Neural progenitor cell (in vitro differentiated cells): ENCODE data around the gene PLD4.

Experiments used
- CTCF ChIP-seq: fragments of 200-600 bp; sonication (generic); IDR thresholded peaks from 2 replicates; pipeline ENCODE4 v1.5.1; 2017; ENCODE audit warnings: antibody characterized with exemption, mild to moderate bottlenecking
- EZH2 ChIP-seq: fragments of 200-600 bp; sonication (generic); IDR thresholded peaks from 2 replicates; pipeline ENCODE4 v1.6.1; 2017; ENCODE audit warnings: antibody characterized with exemption, mild to moderate bottlenecking, moderate library complexity

- TF ChIP-seq CTCF (no peak), EZH2 (no peak)
Observed at GRCh38 chr14:104895786-104896661, 28.7 kb upstream of the PLD4 start.
